Liver (tissue), 3 donors: Measurements from ENCODE around the gene PDE6B.

Experiments used
- EGR1 ChIP-seq, 2 donors: IDR thresholded peaks; 2 replicates each; pipeline ENCODE4 v1.6.1; 2016 to 2018; ENCODE audit warnings: antibody characterized with exemption in 2 of 2, low read depth in 2 of 2
- FOXA1 ChIP-seq: IDR thresholded peaks from 2 replicates; pipeline ENCODE4 v1.6.1; 2016; ENCODE audit warnings: antibody characterized with exemption
- HNF4A ChIP-seq, 2 donors: conservative IDR thresholded peaks; 2 replicates each; pipeline ENCODE4 v1.6.1; 2016; ENCODE audit warnings: antibody characterized with exemption in 2 of 2, mild to moderate bottlenecking in 2 of 2
- RAD21 ChIP-seq, 2 donors: IDR thresholded peaks; 2 replicates each; pipeline ENCODE4 v1.6.1; 2016; ENCODE audit warnings: antibody characterized with exemption in 2 of 2, mild to moderate bottlenecking in 2 of 2
- SP1 ChIP-seq: IDR thresholded peaks from 2 replicates; pipeline ENCODE4 v1.6.1; 2018; ENCODE audit warnings: antibody characterized with exemption, mild to moderate bottlenecking
- YY1 ChIP-seq: IDR thresholded peaks from 2 replicates; pipeline ENCODE4 v1.6.1; 2016; ENCODE audit warnings: antibody characterized with exemption, mild to moderate bottlenecking
- TF ChIP-seq, protein P1 (sequence below): fragments of 150-350 bp; IDR thresholded peaks from 2 replicates; pipeline ENCODE4 v1.5.1; 2017; ENCODE audit warnings: improper control_type of control experiment, low read depth, low read length; ENCODE audit not compliant: missing input control
- TF ChIP-seq, protein P2 (sequence below): IDR thresholded peaks from 2 replicates; pipeline ENCODE4 v1.6.1; 2016; ENCODE audit warnings: antibody characterized with exemption
- TF ChIP-seq, protein P3 (sequence below): IDR thresholded peaks from 2 replicates; pipeline ENCODE4 v1.6.1; 2016; ENCODE audit warnings: antibody characterized with exemption
- TF ChIP-seq, protein P4 (sequence below): IDR thresholded peaks from 2 replicates; pipeline ENCODE4 v1.6.1; 2016; ENCODE audit warnings: antibody characterized with exemption, mild to moderate bottlenecking
- TF ChIP-seq, protein P5 (sequence below): IDR thresholded peaks from 2 replicates; pipeline ENCODE4 v1.6.1; 2016; ENCODE audit warnings: antibody characterized with exemption
- donor health status: healthy.
- donor health status: healthy.

DNA sequence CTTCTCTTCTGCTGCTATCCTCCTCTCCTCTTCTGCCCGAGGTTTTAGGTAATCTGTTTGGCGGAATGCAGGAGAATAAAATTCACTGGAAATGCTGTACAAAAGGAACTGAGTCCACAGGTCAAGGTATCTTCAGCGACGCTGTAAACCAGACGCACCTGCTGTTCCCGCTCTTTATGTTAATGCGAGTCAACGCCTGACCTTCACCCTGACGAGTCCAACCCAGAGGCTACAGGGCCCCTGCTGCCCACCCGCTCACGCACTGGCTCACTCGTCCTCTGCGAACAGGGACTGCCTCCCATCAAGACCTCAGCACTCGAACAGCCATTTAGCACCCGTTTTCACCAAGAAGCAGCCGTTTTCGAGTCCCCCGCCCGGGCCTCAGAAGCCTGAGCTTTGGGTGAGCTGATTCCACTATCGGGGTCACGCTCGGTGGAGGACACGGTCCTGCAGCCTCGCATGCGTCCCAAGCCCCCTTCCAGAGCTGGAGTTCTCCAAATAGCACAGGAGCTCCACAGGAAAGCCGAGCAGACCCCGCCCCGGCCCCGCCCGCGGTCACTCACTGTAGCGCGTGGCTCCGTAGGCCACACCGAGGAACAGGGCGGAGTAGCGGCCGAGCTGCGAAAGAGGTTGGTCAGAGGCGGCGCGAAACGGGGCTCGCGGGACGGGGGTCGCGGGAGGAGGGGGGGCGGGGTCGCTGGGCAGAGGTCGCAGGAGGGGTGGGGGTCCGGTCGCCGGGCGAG is 48.1 kb downstream of the PDE6B start:
- TF ChIP-seq, protein P1, sequence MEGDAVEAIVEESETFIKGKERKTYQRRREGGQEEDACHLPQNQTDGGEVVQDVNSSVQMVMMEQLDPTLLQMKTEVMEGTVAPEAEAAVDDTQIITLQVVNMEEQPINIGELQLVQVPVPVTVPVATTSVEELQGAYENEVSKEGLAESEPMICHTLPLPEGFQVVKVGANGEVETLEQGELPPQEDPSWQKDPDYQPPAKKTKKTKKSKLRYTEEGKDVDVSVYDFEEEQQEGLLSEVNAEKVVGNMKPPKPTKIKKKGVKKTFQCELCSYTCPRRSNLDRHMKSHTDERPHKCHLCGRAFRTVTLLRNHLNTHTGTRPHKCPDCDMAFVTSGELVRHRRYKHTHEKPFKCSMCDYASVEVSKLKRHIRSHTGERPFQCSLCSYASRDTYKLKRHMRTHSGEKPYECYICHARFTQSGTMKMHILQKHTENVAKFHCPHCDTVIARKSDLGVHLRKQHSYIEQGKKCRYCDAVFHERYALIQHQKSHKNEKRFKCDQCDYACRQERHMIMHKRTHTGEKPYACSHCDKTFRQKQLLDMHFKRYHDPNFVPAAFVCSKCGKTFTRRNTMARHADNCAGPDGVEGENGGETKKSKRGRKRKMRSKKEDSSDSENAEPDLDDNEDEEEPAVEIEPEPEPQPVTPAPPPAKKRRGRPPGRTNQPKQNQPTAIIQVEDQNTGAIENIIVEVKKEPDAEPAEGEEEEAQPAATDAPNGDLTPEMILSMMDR = no peak
- TF ChIP-seq EGR1 (IDR thresholded peaks at IDR 0.05; ENCODE audit: low read depth in 2 of 2) (no peak), YY1 (no peak), RAD21 (IDR thresholded peaks at IDR 0.05) (no peak), FOXA1 (no peak), HNF4A (conservative IDR thresholded peaks at IDR 0.05) (no peak), SP1 (no peak)
- TF ChIP-seq, protein P2, sequence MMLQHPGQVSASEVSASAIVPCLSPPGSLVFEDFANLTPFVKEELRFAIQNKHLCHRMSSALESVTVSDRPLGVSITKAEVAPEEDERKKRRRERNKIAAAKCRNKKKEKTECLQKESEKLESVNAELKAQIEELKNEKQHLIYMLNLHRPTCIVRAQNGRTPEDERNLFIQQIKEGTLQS = no peak
- TF ChIP-seq, protein P3, sequence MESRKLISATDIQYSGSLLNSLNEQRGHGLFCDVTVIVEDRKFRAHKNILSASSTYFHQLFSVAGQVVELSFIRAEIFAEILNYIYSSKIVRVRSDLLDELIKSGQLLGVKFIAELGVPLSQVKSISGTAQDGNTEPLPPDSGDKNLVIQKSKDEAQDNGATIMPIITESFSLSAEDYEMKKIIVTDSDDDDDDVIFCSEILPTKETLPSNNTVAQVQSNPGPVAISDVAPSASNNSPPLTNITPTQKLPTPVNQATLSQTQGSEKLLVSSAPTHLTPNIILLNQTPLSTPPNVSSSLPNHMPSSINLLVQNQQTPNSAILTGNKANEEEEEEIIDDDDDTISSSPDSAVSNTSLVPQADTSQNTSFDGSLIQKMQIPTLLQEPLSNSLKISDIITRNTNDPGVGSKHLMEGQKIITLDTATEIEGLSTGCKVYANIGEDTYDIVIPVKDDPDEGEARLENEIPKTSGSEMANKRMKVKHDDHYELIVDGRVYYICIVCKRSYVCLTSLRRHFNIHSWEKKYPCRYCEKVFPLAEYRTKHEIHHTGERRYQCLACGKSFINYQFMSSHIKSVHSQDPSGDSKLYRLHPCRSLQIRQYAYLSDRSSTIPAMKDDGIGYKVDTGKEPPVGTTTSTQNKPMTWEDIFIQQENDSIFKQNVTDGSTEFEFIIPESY = no peak
- TF ChIP-seq, protein P4, sequence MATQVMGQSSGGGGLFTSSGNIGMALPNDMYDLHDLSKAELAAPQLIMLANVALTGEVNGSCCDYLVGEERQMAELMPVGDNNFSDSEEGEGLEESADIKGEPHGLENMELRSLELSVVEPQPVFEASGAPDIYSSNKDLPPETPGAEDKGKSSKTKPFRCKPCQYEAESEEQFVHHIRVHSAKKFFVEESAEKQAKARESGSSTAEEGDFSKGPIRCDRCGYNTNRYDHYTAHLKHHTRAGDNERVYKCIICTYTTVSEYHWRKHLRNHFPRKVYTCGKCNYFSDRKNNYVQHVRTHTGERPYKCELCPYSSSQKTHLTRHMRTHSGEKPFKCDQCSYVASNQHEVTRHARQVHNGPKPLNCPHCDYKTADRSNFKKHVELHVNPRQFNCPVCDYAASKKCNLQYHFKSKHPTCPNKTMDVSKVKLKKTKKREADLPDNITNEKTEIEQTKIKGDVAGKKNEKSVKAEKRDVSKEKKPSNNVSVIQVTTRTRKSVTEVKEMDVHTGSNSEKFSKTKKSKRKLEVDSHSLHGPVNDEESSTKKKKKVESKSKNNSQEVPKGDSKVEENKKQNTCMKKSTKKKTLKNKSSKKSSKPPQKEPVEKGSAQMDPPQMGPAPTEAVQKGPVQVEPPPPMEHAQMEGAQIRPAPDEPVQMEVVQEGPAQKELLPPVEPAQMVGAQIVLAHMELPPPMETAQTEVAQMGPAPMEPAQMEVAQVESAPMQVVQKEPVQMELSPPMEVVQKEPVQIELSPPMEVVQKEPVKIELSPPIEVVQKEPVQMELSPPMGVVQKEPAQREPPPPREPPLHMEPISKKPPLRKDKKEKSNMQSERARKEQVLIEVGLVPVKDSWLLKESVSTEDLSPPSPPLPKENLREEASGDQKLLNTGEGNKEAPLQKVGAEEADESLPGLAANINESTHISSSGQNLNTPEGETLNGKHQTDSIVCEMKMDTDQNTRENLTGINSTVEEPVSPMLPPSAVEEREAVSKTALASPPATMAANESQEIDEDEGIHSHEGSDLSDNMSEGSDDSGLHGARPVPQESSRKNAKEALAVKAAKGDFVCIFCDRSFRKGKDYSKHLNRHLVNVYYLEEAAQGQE = no peak
- TF ChIP-seq, protein P5, sequence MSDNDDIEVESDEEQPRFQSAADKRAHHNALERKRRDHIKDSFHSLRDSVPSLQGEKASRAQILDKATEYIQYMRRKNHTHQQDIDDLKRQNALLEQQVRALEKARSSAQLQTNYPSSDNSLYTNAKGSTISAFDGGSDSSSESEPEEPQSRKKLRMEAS = no peak
